KMS-11 (cell line): ENCODE measurements around the gene PROB1.
A peak's percentile ranks its signal among the peaks of the same experiment; 100 is the strongest.
"Not testable (repeated sequence)": the region's sequence is repeated elsewhere in the genome, so short reads cannot be mapped to it uniquely, and the experiment has no call there.

Experiments used
- H2AFZ ChIP-seq: fragments of 200-600 bp; sonication (generic); 2 replicates; pipeline ENCODE4 v1.6.1; 2016; ENCODE audit warnings: antibody characterized with exemption, mixed run types, low read depth
- H3K27ac ChIP-seq: fragments of 200-600 bp; sonication (generic); 2 replicates; pipeline ENCODE4 v1.6.1; 2016; ENCODE audit warnings: mild to moderate bottlenecking, mixed run types
- H3K27me3 ChIP-seq: fragments of 200-600 bp; sonication (generic); 2 replicates; pipeline ENCODE4 v1.6.1; 2017; ENCODE audit warnings: mild to moderate bottlenecking, low read depth, mixed run types, moderate library complexity; ENCODE audit not compliant: insufficient read depth
- H3K36me3 ChIP-seq: fragments of 200-600 bp; sonication (generic); 2 replicates; pipeline ENCODE4 v1.6.1; 2017; ENCODE audit warnings: mild to moderate bottlenecking, mixed run types; ENCODE audit not compliant: insufficient read depth
- H3K4me1 ChIP-seq: fragments of 200-600 bp; sonication (generic); 2 replicates; pipeline ENCODE4 v1.6.1; 2016; ENCODE audit warnings: mild to moderate bottlenecking, low read depth, mixed run types; ENCODE audit not compliant: poor library complexity, severe bottlenecking
- H3K4me2 ChIP-seq: fragments of 200-600 bp; sonication (generic); 2 replicates; pipeline ENCODE4 v1.7.0; 2016; ENCODE audit warnings: mild to moderate bottlenecking, mixed run types
- H3K4me3 ChIP-seq: fragments of 200-600 bp; sonication (generic); IDR thresholded peaks from 2 replicates; pipeline ENCODE4 v1.6.1; 2017; ENCODE audit warnings: low read depth, low read length, mixed read lengths; ENCODE audit not compliant: insufficient read depth
- H3K79me2 ChIP-seq: fragments of 200-600 bp; sonication (generic); 2 replicates; pipeline ENCODE4 v1.6.1; 2016; ENCODE audit warnings: low read depth, mixed run types; ENCODE audit not compliant: insufficient read depth
- H3K9ac ChIP-seq: fragments of 200-600 bp; sonication (generic); 2 replicates; pipeline ENCODE4 v1.6.1; 2016; ENCODE audit warnings: mild to moderate bottlenecking, mixed run types
- H4K20me1 ChIP-seq: fragments of 200-600 bp; sonication (generic); 2 replicates; pipeline ENCODE4 v1.6.1; 2016; ENCODE audit warnings: mild to moderate bottlenecking, mixed run types; ENCODE audit not compliant: insufficient read depth
- TF ChIP-seq, protein P1 (sequence below): fragments of 200-600 bp; sonication (generic); conservative IDR thresholded peaks from 2 replicates; pipeline ENCODE4 v1.6.1; 2017; ENCODE audit warnings: low read depth, mild to moderate bottlenecking, antibody characterized with exemption, low read length, moderate library complexity, mixed read lengths

Gene PROB1, protein sequence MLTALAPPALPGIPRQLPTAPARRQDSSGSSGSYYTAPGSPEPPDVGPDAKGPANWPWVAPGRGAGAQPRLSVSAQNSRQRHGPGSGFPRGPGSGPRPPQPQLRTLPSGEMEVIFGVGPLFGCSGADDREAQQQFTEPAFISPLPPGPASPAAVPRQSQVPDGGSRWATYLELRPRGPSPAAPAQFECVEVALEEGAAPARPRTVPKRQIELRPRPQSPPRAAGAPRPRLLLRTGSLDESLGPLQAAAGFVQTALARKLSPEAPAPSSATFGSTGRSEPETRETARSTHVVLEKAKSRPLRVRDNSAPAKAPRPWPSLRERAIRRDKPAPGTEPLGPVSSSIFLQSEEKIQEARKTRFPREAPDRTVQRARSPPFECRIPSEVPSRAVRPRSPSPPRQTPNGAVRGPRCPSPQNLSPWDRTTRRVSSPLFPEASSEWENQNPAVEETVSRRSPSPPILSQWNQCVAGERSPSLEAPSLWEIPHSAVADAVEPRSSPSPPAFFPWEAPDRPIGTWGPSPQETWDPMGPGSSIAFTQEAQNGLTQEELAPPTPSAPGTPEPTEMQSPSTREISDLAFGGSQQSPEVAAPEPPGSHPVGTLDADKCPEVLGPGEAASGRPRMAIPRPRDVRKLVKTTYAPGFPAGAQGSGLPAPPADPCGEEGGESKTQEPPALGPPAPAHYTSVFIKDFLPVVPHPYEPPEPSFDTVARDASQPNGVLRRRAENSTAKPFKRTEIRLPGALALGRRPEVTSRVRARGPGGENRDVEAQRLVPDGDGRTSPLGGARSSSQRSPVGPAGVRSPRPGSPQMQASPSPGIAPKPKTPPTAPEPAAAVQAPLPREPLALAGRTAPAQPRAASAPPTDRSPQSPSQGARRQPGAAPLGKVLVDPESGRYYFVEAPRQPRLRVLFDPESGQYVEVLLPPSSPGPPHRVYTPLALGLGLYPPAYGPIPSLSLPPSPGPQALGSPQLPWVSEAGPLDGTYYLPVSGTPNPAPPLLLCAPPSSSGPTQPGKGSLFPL

DNA sequence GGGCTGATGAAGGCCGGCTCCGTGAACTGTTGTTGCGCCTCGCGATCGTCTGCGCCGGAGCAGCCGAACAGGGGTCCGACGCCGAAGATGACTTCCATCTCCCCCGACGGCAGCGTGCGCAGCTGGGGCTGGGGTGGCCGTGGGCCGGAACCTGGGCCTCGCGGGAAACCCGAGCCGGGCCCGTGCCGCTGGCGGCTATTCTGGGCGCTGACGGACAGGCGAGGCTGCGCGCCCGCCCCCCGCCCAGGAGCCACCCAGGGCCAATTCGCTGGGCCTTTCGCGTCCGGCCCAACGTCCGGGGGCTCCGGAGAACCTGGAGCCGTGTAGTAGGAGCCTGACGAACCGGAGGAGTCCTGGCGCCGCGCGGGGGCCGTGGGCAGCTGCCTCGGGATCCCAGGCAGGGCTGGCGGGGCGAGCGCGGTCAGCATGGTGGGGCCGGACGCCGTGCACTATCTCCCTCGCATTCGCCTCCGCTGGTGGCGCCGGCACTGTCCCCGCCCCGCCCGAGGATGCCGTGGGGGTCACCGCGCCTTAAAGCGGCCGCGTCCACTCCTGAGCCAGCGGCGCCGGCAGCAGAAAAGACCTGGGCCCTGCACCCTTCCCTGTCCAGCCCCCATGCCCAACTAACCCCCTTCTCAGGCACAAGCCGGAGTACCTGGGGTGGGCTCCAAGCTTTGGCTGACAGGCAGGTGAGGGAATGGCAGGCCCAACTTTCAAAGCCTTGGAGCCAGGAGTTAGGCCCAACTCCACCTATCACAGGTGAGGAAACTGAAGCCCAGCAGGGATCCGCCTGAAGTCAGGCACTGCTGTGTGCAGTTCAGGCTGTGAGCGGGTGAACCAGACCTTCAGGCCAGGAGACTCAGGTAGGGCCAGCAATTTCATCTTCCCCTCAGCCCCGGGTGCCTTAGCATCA, at the start of gene PROB1:
Gene PROB1 (minus strand): TSS at position 451 of the 913 bp plus-strand sequence. CDS start 23 bp downstream, at position 428.
- Histone ChIP-seq H3K9ac (peak within 1 kb of the TSS; percentile 93), H3K36me3 (no peaks in the 10 kb centered on the region), H3K79me2 (peaks cover 45% of the 10 kb centered on the region), H4K20me1 (no peaks in the 10 kb centered on the region), H3K27ac (peak within 1 kb of the TSS; percentile 89), H2AFZ (peak within 1 kb of the TSS; percentile 63), H3K4me1 (peaks cover 35% of the 10 kb centered on the region), H3K4me2 (peak within 1 kb of the TSS; percentile 87), H3K27me3 (no peaks in the 10 kb centered on the region), H3K4me3 (no peak within 1 kb of the TSS)
- TF ChIP-seq, protein P1, sequence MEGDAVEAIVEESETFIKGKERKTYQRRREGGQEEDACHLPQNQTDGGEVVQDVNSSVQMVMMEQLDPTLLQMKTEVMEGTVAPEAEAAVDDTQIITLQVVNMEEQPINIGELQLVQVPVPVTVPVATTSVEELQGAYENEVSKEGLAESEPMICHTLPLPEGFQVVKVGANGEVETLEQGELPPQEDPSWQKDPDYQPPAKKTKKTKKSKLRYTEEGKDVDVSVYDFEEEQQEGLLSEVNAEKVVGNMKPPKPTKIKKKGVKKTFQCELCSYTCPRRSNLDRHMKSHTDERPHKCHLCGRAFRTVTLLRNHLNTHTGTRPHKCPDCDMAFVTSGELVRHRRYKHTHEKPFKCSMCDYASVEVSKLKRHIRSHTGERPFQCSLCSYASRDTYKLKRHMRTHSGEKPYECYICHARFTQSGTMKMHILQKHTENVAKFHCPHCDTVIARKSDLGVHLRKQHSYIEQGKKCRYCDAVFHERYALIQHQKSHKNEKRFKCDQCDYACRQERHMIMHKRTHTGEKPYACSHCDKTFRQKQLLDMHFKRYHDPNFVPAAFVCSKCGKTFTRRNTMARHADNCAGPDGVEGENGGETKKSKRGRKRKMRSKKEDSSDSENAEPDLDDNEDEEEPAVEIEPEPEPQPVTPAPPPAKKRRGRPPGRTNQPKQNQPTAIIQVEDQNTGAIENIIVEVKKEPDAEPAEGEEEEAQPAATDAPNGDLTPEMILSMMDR = no peak

DNA sequence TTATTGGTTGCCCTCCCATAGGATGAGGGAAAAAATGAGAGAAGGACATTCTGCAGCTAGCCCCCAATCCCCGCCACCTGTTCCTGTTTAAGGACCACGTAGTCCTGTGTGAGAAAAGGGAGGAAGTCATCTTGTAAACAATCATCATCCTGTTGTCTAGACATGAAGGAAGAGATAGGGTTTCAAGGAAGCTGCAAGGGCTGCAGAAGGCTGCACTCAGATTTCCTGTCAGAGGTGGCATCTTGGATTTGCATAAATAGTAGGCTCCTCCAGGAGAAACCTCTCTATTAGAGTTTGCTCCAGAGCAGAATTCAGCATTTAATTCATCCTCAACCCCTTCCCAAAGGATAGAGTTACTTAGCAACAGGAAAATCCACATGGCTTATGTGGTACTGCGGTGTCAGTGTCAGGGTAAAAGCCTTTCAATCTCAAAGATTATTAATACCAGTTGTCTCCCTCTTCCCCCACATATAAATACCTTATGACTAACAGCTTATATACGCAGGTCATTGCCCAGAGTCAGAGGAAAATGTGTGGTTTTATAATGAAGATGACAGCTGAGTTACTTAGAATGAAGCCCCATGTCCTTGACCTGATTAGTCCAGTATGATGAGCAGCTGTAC, 49.0 kb upstream of the PROB1 start:
- no peak overlapping the region for H3K4me3 ChIP-seq
- no peaks in the 10 kb centered on the region for H3K36me3 ChIP-seq
- H3K79me2 ChIP-seq = no peaks in the 10 kb centered on the region
- TF ChIP-seq, protein P1 = no peak
- H3K9ac ChIP-seq = no peak overlapping the region
- H3K4me2 ChIP-seq = no peak overlapping the region
- 0 out of 2 replicates have a peak, but pooled peaks cover 3% of the 10 kb centered on the region for H3K27me3 ChIP-seq
- no peaks in the 10 kb centered on the region for H4K20me1 ChIP-seq
- peaks cover 7% of the 10 kb centered on the region for H3K4me1 ChIP-seq
- H2AFZ ChIP-seq = no peak overlapping the region
- H3K27ac ChIP-seq = no peak overlapping the region

DNA sequence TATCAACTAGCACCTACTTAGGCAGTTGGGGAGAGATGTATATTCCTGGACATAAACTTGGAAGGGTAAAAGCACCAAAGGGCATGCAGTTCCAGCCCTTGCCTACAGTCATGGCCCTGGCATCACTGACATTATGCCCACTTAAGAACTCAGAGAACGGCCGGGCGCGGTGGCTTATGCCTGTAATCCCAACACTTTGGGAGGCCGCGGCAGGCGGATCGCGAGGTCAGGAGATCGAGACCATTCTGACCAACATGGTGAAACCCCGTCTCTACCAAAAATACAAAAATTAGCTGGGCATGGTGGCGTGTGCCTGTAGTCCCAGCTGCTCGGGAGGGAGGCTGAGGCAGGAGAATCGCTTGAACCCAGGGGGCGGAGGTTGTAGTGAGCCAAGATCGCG, 45.5 kb upstream of the PROB1 start:
- not testable (repeated sequence) for H3K36me3 ChIP-seq, H3K79me2 ChIP-seq, H3K9ac ChIP-seq, H3K27me3 ChIP-seq, H3K4me3 ChIP-seq, H3K27ac ChIP-seq, H3K4me2 ChIP-seq, H4K20me1 ChIP-seq
- peaks cover 29% of the 10 kb centered on the region for H3K4me1 ChIP-seq
- peak overlapping the region; percentile 97; the same call in 1 of the 2 replicates for H2AFZ ChIP-seq

DNA sequence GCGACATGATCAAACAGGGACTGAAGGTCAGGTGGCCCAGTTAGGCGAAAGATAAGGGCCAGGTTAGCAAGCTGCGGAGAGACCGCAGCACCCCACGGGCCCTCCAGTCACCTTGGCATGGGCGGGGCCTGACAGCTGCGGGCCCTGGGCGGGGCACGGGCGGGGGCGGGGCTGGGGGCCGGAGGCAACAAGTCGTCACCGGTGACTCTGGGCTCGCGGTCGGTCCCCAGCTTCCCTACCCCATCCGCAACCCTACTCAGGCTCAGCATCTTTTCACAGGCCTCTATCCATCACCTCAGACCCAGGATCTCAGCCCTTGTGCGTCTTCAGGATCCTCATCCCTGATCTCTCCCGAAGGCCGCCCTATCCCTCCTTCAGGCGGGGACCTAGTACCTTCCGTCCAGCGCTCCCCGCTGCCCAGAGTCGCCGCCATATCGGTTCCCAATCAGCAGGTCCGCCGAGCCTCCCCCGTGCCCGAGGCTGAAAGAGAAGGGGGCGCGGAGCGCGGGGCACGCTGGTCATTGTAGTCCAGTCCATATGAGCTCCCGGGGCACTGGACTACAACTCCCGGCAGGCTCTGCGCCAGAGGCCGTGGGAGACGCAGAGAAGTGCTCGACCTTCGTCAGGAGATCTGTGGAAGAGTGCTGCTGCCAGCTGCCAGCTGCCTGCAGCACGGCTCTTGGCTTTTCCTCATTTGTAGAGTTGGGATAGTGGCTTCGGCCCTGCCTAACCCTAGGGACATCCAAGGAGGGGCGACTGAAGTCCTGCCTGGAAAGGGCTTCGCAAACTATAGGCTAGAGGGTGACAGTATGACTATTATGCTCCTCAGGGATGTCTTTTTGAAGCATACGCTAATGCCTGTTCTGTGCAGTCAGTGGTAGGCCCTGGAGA, 44.4 kb upstream of the PROB1 start, which contains the start of gene DNAJC18:
Gene DNAJC18 (minus strand): TSS at position 513 of the 891 bp plus-strand sequence. CDS start 80 bp downstream, at position 433.
- Histone ChIP-seq H3K36me3 (no peaks in the 10 kb centered on the region), H3K79me2 (no peaks in the 10 kb centered on the region), H3K9ac (peak within 1 kb of the TSS; percentile 91), H3K4me1 (peaks cover 29% of the 10 kb centered on the region), H3K4me2 (peak within 1 kb of the TSS; percentile 100), H3K4me3 (no peak within 1 kb of the TSS), H2AFZ (peak within 1 kb of the TSS; percentile 97), H3K27me3 (no peaks in the 10 kb centered on the region), H3K27ac (peak within 1 kb of the TSS; percentile 90), H4K20me1 (no peaks in the 10 kb centered on the region)
- TF ChIP-seq, protein P1 = no peak
